Stimulated activated CD8-positive, alpha-beta memory T cell treated with anti-CD3 and anti-CD28 coated beads, Interleukin-4, amount 100 ng/mL, for 24 hours (primary cell): Measurements from ENCODE around the gene MYO1A.
"Not testable (repeated sequence)": the region's sequence is repeated elsewhere in the genome, so short reads cannot be mapped to it uniquely, and the experiment has no call there.

Source experiments
- DNase-seq: peaks from one replicate; pipeline ENCODE4 v3.0.0-alpha.2; 2020; ENCODE audit warnings: low read depth

The MYO1A gene

DNA sequence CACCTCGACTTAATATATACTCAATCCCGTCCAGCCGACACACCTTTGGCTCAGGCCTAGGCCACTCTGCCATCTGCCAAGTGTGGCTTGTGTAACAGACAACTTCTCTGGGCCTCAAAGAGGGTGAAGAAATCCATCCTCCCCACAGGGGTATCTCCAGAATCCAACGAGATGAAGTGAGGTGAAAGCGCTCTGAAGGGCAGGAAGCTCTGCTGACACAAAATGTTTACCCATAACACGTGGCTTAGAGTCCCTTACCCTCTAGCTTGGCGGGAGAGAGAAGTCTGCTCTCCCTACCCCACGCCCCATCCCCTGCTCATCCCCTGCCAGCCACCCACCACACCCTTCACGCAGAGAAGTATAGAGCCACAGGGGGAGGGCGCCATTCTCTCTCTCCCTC, 56.6 kb downstream of the MYO1A start:
- no peak for DNase-seq

- DNase-seq = no peak
Observed at GRCh38 chr12:56991319-56992246, 58.3 kb downstream of the MYO1A start.

GRCh38 chr12:56990648-56991318, 59.1 kb downstream of the MYO1A start:
- no peak for DNase-seq

DNA sequence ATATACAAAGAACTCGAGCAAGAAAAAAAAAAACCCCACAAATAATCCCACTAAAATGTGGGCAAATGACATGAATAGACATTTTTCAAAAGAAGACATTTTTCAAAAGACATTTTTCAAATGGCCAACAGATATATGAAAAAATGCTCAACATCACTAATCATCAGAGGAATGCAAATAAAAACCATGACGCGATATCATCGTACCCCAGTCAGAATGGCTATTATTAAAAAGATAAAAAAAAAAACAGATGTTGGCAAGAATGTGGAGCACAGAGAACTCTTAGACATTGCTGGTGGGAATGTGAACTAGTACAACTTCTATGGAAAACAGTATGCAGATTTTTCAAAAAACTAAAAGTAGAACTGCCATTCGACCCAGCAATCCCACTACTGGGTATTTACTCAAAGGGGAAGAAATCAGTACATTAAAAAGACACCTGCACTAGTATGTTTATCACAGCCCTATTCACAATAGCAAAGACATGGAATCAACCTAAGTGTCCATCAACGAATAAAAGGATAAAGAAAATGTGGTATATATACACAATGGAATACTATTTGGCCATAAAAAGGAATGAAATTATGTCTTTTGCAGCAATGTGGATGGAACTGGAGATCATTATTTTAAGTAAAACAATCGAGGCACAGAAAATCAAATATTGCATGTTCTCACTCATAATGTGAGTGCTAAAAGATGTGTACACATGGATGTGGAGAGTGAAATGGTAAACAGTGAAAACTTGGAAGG, 59.9 kb downstream of the MYO1A start:
- DNase-seq = no peak

DNA sequence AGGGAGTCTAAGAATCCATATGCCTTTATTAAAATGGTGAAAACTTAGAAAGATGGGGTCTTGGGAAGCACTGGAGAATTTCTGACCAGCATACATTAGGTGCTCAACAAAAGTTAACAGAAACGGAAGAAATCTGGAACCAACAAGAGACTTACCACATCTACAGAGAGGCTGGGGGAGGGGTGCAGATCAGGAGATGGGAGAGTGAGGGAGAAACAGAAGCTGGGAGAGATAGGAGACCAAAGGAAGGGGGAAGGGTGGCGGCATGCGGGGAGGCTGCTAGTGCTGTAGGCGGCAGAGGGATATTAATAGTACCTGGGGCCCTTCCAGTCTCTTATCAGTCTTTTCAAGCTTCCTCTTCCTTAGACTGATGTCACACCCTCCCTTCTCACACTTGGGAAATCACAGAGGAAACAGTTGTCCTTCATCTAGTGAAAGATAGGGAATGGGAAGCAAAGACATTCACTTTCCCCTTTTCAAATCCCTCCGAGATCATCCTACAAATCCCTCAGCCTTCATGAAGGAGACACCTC, 61.7 kb downstream of the MYO1A start:
- DNase-seq = no peak

- peak; percentile 62 for DNase-seq
Observed at GRCh38 chr12:56987551-56988053, 62.3 kb downstream of the MYO1A start.

- no peak for DNase-seq
Observed at GRCh38 chr12:56987011-56987410, 62.9 kb downstream of the MYO1A start.

GRCh38 chr12:56985714-56986113, 64.2 kb downstream of the MYO1A start:
- not testable (repeated sequence) for DNase-seq

DNA sequence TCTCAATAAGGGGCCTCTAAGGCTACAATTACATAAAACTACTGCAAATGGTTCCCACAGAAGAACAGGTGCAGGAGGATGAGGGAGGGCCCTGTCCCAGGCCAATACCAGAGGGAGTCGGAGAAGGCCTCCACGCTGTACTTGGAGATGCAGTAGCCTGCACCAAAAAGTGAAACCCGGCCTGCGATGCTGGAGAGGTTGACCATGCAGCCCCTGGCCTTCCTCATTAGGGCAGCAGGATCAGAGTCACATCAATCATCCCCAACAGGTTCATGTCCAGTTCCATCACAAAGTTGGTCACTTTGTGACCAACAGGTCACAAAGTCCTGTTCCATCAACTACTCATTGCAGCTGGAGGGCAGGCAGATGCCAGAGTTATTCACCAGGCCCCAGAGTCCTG, 66.5 kb downstream of the MYO1A start:
- no peak for DNase-seq

DNA sequence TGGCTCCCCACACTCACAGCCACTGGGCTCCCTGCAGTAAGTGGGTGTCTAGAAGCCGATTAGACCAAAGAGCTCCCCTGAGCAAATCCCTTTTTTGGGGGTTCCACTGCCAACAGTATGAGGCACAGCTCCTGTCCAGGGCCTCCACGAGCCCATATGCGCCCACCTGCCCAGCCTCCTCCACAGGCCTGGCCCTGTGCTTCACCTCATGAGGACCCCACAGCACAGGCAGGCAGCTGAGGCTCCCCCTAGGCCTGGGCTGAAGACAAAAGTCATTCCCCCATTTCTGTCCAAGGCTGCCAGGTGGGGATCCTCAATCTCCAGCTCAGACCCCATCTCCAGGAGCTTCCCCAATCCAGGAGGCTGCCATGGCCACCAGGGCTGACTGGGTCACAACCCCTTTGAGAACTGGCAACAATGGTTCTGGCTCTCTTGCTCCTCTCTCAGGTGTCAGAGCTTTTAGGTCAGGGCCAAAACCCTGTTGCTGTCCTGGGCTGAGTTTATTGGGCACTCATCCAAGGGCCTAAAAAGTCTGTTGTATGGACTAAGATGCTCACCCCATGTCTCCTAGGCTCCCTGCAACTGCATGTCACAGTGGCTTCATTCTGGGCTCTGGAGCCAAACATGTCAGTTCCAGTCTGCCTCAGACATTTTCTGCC, 67.2 kb downstream of the MYO1A start:
- not testable (repeated sequence) for DNase-seq

DNA sequence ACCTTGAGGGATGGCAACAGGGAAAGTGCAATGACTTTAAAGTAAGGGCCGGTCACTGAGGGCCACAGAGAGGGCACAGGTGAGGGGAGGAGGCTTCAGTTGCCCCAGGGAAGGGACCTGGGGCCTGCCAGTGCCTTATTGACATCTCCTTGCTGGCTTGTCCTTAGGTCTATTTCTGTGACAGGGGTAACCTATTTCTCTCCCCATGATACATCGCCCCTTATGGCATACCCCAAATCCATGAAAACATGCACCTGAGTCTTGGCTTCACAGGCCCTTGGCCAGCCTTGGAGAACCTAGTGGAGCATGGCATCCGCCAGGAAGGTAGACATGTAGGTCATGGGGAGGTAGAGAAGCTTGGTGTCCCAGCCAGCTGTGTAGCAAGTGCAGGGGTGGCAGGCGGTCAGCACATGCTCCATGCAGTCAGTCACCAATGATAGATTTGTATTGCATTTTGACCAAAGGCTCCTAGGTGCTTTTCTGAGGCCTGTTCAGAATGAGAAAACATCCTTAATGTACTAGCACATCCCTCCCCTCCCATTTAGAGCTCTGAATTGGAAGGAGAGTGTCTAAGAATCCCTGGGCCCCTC, 68.9 kb downstream of the MYO1A start:
- DNase-seq = no peak

DNA sequence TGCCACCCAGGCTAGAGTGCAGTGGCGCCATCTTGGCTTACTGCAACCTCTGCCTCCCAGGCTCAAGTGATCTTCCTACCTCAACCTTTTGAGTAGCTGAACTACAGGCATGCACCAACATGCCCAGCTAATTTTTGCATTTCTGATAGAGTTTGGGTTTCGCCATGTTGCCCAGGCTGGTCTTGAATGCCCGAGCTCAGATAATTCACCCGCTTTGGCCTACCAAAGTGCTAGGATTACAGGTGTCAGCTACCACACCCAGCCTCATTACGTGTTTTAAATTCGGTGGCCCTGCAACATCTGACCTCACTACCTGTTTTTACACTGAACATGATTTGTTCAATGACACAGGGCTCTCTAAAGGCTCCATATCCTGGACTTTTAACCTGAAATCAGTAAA, 69.7 kb downstream of the MYO1A start:
- DNase-seq = no peak

GRCh38 chr12:56979628-56980027, 70.3 kb downstream of the MYO1A start:
- DNase-seq = no peak
